Suprapubic skin (tissue), 4 donors: Measurements from ENCODE around the gene TRIM71. TPM values are rescaled to one million over a fixed set of nuclear protein-coding genes. Genes with fewer than 3 reads are reported as not detected.

ENCODE experiments used
- DNase-seq, 2 donors: peaks; one replicate each; pipeline ENCODE4 v3.0.0-alpha.2; 2019; ENCODE audit warnings: low spot score in 2 of 2
- H3K27ac ChIP-seq: fragments of 200-600 bp; sonication (generic); one replicate; pipeline ENCODE4 v1.5.1; 2019
- H3K27me3 ChIP-seq: fragments of 200-600 bp; sonication (generic); one replicate; pipeline ENCODE4 v1.5.1; 2019
- H3K36me3 ChIP-seq: fragments of 200-600 bp; sonication (generic); one replicate; pipeline ENCODE4 v1.5.1; 2019
- H3K4me1 ChIP-seq: fragments of 200-600 bp; sonication (generic); one replicate; pipeline ENCODE4 v1.5.1; 2019
- H3K4me3 ChIP-seq: fragments of 200-600 bp; sonication (generic); one replicate; pipeline ENCODE4 v1.5.1; 2019; ENCODE audit warnings: mild to moderate bottlenecking
- H3K9me3 ChIP-seq: fragments of 200-600 bp; sonication (generic); one replicate; pipeline ENCODE4 v1.5.1; 2019
- EP300 ChIP-seq: sonication (generic); formaldehyde crosslinking; IDR thresholded peaks from one replicate; pipeline ENCODE4 v1.6.1; 2017; ENCODE audit warnings: antibody characterized with exemption
- POLR2A ChIP-seq, 2 donors: fragments of 450-650 bp; IDR thresholded peaks; one replicate each; pipeline ENCODE4 v1.6.1; 2017; ENCODE audit warnings: antibody characterized with exemption in 2 of 2, mild to moderate bottlenecking in 2 of 2, moderate library complexity in 2 of 2
- POLR2AphosphoS5 ChIP-seq, 3 donors: sonication (generic); formaldehyde crosslinking; IDR thresholded peaks; one replicate each; pipeline ENCODE4 v1.6.1; 2017; ENCODE audit warnings: antibody characterized with exemption in 3 of 3
- WGBS: methylation state at CpG from one replicate; pipeline ENCODE4 v1.1.5; 2018; 5-methylcytosine and 5-hydroxymethylcytosine counted together
- total RNA-seq, 4 donors: library from RNA; depleted of rRNA; stranded (reverse); fragments of >200 nt; gene quantifications; one replicate each; pipeline ENCODE4 v1.1.0, GENCODE V29; 2016
- TF ChIP-seq, protein P1 (sequence below), 2 donors: fragments of 200-600 bp in 1 of 2; fragments of 450-650 bp in 1 of 2; sonication (generic) in 1 of 2; IDR thresholded peaks; one replicate each; pipeline ENCODE4 v1.5.1; 2016 to 2019; ENCODE audit warnings: antibody characterized with exemption in 2 of 2, mild to moderate bottlenecking in 1 of 2, moderate library complexity in 1 of 2

TRIM71 gene
- total RNA-seq, 4 donors from 2014 or later = not detected

DNA sequence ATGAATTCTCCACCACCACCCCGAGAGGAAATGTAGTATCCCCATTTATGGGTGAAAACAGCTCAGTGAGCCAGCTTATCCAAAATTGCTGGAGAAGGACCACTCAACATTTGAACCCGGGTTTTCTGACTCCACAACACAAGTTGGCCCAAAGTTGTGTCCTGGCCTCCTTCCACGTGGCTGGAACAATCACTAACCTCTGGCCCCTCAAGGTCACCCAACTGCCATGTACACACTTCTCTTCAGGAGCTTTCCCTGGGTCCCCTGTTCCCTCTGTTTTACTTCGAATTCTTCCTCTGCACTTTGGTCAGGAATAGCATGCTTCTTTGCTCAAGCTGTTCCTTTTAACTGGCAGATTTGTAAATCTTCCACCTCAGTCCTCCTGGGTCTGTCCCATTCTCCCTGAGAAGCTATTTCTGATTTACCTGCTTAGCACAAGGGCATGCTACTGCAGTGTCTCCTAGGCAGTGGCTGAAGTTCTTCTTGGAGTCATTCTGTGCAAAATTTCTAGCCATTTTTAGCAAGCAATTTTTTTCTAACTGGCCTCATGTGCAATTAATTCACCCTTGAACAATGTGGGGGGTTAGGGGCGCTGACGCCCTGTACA is 39.2 kb downstream of the TRIM71 start:
- no peak overlapping the region for H3K27ac ChIP-seq
- no peak for DNase-seq
- TF ChIP-seq, protein P1, sequence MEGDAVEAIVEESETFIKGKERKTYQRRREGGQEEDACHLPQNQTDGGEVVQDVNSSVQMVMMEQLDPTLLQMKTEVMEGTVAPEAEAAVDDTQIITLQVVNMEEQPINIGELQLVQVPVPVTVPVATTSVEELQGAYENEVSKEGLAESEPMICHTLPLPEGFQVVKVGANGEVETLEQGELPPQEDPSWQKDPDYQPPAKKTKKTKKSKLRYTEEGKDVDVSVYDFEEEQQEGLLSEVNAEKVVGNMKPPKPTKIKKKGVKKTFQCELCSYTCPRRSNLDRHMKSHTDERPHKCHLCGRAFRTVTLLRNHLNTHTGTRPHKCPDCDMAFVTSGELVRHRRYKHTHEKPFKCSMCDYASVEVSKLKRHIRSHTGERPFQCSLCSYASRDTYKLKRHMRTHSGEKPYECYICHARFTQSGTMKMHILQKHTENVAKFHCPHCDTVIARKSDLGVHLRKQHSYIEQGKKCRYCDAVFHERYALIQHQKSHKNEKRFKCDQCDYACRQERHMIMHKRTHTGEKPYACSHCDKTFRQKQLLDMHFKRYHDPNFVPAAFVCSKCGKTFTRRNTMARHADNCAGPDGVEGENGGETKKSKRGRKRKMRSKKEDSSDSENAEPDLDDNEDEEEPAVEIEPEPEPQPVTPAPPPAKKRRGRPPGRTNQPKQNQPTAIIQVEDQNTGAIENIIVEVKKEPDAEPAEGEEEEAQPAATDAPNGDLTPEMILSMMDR (IDR thresholded peaks at IDR 0.05) = no peak
- TF ChIP-seq EP300 (no peak), POLR2AphosphoS5 (IDR thresholded peaks at IDR 0.05) (no peak), POLR2A (IDR thresholded peaks at IDR 0.05) (no peak)
- WGBS = 62% methylated on average over 6 of the region's 6 CpGs
- H3K4me3 ChIP-seq = no peak overlapping the region
- no peaks in the 10 kb centered on the region for H3K9me3 ChIP-seq
- no peaks in the 10 kb centered on the region for H3K36me3 ChIP-seq
- H3K27me3 ChIP-seq = no peaks in the 10 kb centered on the region
- no peaks in the 10 kb centered on the region for H3K4me1 ChIP-seq

GRCh38 chr3:32857921-32858320 is 40.1 kb downstream of the TRIM71 start:
- Histone ChIP-seq H3K36me3 (no peaks in the 10 kb centered on the region), H3K27ac (no peak overlapping the region), H3K27me3 (no peaks in the 10 kb centered on the region), H3K9me3 (no peaks in the 10 kb centered on the region), H3K4me3 (no peak overlapping the region), H3K4me1 (no peaks in the 10 kb centered on the region)
- no peak for TF ChIP-seq POLR2AphosphoS5 (IDR thresholded peaks at IDR 0.05)
- TF ChIP-seq, protein P1 (IDR thresholded peaks at IDR 0.05) = no peak
- no peak for TF ChIP-seq EP300
- TF ChIP-seq POLR2A (IDR thresholded peaks at IDR 0.05) = no peak
- DNase-seq = no peak
- 81% methylated on average over 6 of the region's 6 CpGs for WGBS

DNA sequence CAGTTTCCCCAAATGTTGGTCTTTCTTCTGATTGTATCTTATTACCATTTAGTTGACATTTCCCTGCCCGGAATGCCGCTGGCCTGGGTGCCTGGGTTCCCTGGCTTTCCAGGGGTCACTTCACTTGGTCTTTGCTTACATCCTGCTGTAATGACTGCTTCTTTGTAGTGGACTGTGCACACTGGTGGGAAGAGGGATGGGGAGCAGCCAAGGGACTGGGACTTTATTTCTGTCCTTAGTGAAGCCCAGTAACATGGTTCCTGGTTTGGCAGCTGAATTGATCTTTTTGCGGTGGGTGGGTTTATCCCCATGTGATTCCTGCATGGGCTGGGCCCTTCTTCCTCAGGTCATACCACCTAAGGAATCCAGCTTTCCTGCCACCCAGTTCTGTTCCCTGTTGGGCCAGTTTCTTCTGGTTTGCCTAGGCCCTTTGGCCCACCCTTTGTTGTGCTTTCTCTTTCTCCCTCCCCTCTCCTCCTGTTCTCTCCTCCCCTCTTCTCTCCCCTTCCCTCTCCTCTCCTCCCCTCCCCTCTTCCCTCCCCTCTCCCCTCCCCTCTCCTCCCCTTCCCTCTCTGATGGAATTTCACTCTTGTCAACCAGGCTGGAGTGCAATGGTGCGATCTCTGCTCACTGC is 41.9 kb downstream of the TRIM71 start:
- H3K27ac ChIP-seq = no peak overlapping the region
- no peak for DNase-seq
- H3K36me3 ChIP-seq = no peaks in the 10 kb centered on the region
- H3K4me1 ChIP-seq = peaks cover under 1% of the 10 kb centered on the region
- no peaks in the 10 kb centered on the region for H3K27me3 ChIP-seq
- no peak overlapping the region for H3K4me3 ChIP-seq
- H3K9me3 ChIP-seq = no peaks in the 10 kb centered on the region
- 97% methylated on average over 4 of the region's 4 CpGs for WGBS
- TF ChIP-seq POLR2A (IDR thresholded peaks at IDR 0.05) (no peak), EP300 (no peak), POLR2AphosphoS5 (IDR thresholded peaks at IDR 0.05) (no peak)
- TF ChIP-seq, protein P1 (IDR thresholded peaks at IDR 0.05) = no peak

GRCh38 chr3:32860499-32860898 is 42.7 kb downstream of the TRIM71 start:
- no peak overlapping the region for H3K27ac ChIP-seq
- H3K4me3 ChIP-seq = no peak overlapping the region
- TF ChIP-seq, protein P1 (IDR thresholded peaks at IDR 0.05) = no peak
- 90% methylated on average over 4 of the region's 4 CpGs for WGBS
- H3K9me3 ChIP-seq = no peaks in the 10 kb centered on the region
- no peaks in the 10 kb centered on the region for H3K27me3 ChIP-seq
- no peaks in the 10 kb centered on the region for H3K36me3 ChIP-seq
- no peak for DNase-seq
- peaks cover 3% of the 10 kb centered on the region for H3K4me1 ChIP-seq

DNA sequence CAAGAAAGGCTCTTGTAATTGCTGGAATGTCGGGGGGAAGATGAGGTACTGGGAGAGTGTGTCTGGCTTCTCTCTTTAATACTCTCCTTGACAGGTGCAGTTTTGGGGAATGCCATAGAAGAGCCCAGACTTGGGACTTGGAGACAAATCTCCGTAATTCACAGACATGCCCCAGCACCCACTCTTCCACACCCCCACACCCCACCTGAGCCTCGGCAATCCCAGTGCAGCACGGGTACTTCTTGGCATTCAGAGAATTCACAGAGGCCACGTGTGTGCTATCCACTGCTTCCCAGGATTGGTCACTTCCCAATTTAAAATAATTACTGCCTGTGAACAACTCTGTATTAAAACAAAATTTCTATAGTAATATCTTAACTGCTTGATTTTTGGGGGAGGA is 43.9 kb downstream of the TRIM71 start:
- no peaks in the 10 kb centered on the region for H3K27me3 ChIP-seq
- H3K9me3 ChIP-seq = no peaks in the 10 kb centered on the region
- H3K4me3 ChIP-seq = no peak overlapping the region
- no peak for TF ChIP-seq EP300
- TF ChIP-seq, protein P1 (IDR thresholded peaks at IDR 0.05) = no peak
- TF ChIP-seq POLR2AphosphoS5 (IDR thresholded peaks at IDR 0.05) = no peak
- TF ChIP-seq POLR2A (IDR thresholded peaks at IDR 0.05) = no peak
- no peak overlapping the region for H3K27ac ChIP-seq
- H3K36me3 ChIP-seq = no peaks in the 10 kb centered on the region
- whole genome bisulfite sequencing = 72% methylated on average over 5 of the region's 5 CpGs
- no peak for DNase-seq
- H3K4me1 ChIP-seq = peaks cover 3% of the 10 kb centered on the region
